Left lung (tissue), 10 donors: ENCODE results near the gene ADAMTS17. TPM values are rescaled to one million over a fixed set of nuclear protein-coding genes. Genes with fewer than 3 reads are reported as not detected.

Experiments used
- ATAC-seq: fragments of 200-7000 bp; cut with Tn5 transposase; one replicate; pipeline ENCODE4 v1.9.1; 2020; ENCODE audit warnings: moderate library complexity
- DNase-seq, 4 donors: peaks; one replicate each; pipeline ENCODE4 v3.0.0-alpha.2; 2013 to 2020
- H3K27ac ChIP-seq, 2 donors: fragments of 200-600 bp; sonication (generic) in 1 of 2; one replicate each; pipeline versions ENCODE4 v1.5.0 to v1.8.0; 2020 to 2021
- H3K27me3 ChIP-seq, 2 donors: fragments of 200-600 bp; sonication (generic) in 1 of 2; one replicate each; pipeline versions ENCODE4 v1.5.0 to v1.8.0; 2020 to 2021
- H3K36me3 ChIP-seq, 2 donors: fragments of 200-600 bp; sonication (generic) in 1 of 2; one replicate each; pipeline versions ENCODE4 v1.5.0 to v1.8.0; 2020 to 2021
- H3K4me1 ChIP-seq, 2 donors: fragments of 200-600 bp; one replicate each; pipeline ENCODE4 v1.8.0; 2021
- H3K4me3 ChIP-seq, 2 donors: fragments of 200-600 bp; sonication (generic) in 1 of 2; one replicate each; pipeline versions ENCODE4 v1.5.0 to v1.8.0; 2020 to 2021; ENCODE audit warnings: mild to moderate bottlenecking in 1 of 2
- H3K9me3 ChIP-seq, 2 donors: fragments of 200-600 bp; sonication (generic) in 1 of 2; one replicate each; pipeline versions ENCODE4 v1.5.0 to v1.8.0; 2020 to 2021
- CTCF ChIP-seq, 2 donors: fragments of 200-600 bp; sonication (generic) in 1 of 2; IDR thresholded peaks; one replicate each; pipeline versions ENCODE4 v1.5.0 to v1.8.0; 2021; ENCODE audit warnings: antibody characterized with exemption in 2 of 2
- intact Hi-C, 2 donors: fragments of 100-400 bp; cut with DNase I; formaldehyde crosslinking; loops; one replicate each; pipeline versions ENCODE4 v1.11.2 to v1.14.2; 2022
- polyA plus RNA-seq, 6 donors: library from polyadenylated mRNA; unstranded; fragments of 120-200 nt; gene quantifications; one replicate each; pipeline ENCODE4 v1.2.1, GENCODE V29; 2013; ENCODE audit not compliant: insufficient read length in 6 of 6
- total RNA-seq, 2 donors: library from RNA; stranded (reverse); fragmentation: NEBNext Ultra II Directional; extraction: Animal tissue kit (Norgen Biotek cat#: 25700); gene quantifications; one replicate each; pipeline ENCODE4 v1.2.1, GENCODE V29; 2021
- donor health status: DM: no; HTN: yes; CAD: no.
- donor health status: DM: no; HTN: no; CAD: no.

Gene ADAMTS17
- total and polyA plus RNA-seq, 8 donors: 2.0 to 3.9 (median 3.4) TPM

GRCh38 chr15:100106732-100107131 lies 235.0 kb downstream of the ADAMTS17 start:
- no peak for DNase-seq
- TF ChIP-seq CTCF (IDR thresholded peaks at IDR 0.05): no peak
- intact Hi-C loops: no loop called here
- H3K9me3 ChIP-seq: no peaks in the 10 kb centered on the region
- H3K27ac ChIP-seq: no peak overlapping the region
- no peak overlapping the region for H3K4me3 ChIP-seq
- H3K36me3 ChIP-seq: no peaks in the 10 kb centered on the region
- no peak for ATAC-seq
- H3K27me3 ChIP-seq: no peaks in the 10 kb centered on the region
- peaks cover 6 to 8% of the 10 kb centered on the region in 2 donors for H3K4me1 ChIP-seq

GRCh38 chr15:100105101-100105500 lies 236.7 kb downstream of the ADAMTS17 start:
- DNase-seq (no peak), ATAC-seq (no peak)
- Histone ChIP-seq H3K4me1 (no peaks in the 10 kb centered on the region), H3K27me3 (no peaks in the 10 kb centered on the region), H3K36me3 (no peaks in the 10 kb centered on the region), H3K27ac (no peak overlapping the region), H3K4me3 (no peak overlapping the region), H3K9me3 (no peaks in the 10 kb centered on the region)
- intact Hi-C loops: no loop called here
- no peak for TF ChIP-seq CTCF (IDR thresholded peaks at IDR 0.05)

- intact Hi-C loops: no loop called here
- no peak overlapping the region for H3K27ac ChIP-seq
- no peak for DNase-seq
These were observed 237.5 kb downstream of the ADAMTS17 start for GRCh38 chr15:100104245-100104644.

GRCh38 chr15:100103828-100104227 lies 237.9 kb downstream of the ADAMTS17 start:
- Histone ChIP-seq H3K36me3 (no peaks in the 10 kb centered on the region), H3K27ac (no peak overlapping the region), H3K27me3 (no peaks in the 10 kb centered on the region), H3K4me3 (no peak overlapping the region), H3K4me1 (no peaks in the 10 kb centered on the region), H3K9me3 (no peaks in the 10 kb centered on the region)
- DNase-seq (no peak), ATAC-seq (no peak)
- TF ChIP-seq CTCF (IDR thresholded peaks at IDR 0.05): no peak
- intact Hi-C loops: no loop called here

More at GRCh38 chr15:100104245-100104644, 237.5 kb downstream of the ADAMTS17 start:
- no peaks in the 10 kb centered on the region for H3K27me3 ChIP-seq
- TF ChIP-seq CTCF (IDR thresholded peaks at IDR 0.05): no peak
- ATAC-seq: no peak
- H3K36me3 ChIP-seq: no peaks in the 10 kb centered on the region
- H3K4me1 ChIP-seq: no peaks in the 10 kb centered on the region
- no peaks in the 10 kb centered on the region for H3K9me3 ChIP-seq
- no peak overlapping the region for H3K4me3 ChIP-seq

GRCh38 chr15:100101426-100102089 lies 240.2 kb downstream of the ADAMTS17 start:
- intact Hi-C loops: no loop called here
- Histone ChIP-seq H3K9me3 (no peaks in the 10 kb centered on the region), H3K27ac (no peak overlapping the region), H3K36me3 (no peaks in the 10 kb centered on the region), H3K4me1 (no peaks in the 10 kb centered on the region), H3K27me3 (no peaks in the 10 kb centered on the region), H3K4me3 (no peak overlapping the region)
- no peak for TF ChIP-seq CTCF (IDR thresholded peaks at IDR 0.05)
- DNase-seq (no peak), ATAC-seq (no peak)
